Measurements from ENCODE around the gene SLC27A6. TPM values are rescaled to one million over a fixed set of nuclear protein-coding genes. Genes with fewer than 3 reads are reported as not detected.

Gene SLC27A6
- total and polyA plus RNA-seq, 10 of the 15 experiments (the other 5 are each of a cell fraction or from before 2014, with no cell fraction given) = not detected

- no peak for TF ChIP-seq ZBTB11 (CRISPR knock-in tag; IDR thresholded peaks at IDR 0.05)
- no peak for TF ChIP-seq ZNF24 (IDR thresholded peaks at IDR 0.05)
- no peak for TF ChIP-seq HDGF (IDR thresholded peaks at IDR 0.05)
- TF ChIP-seq ESRRA (IDR thresholded peaks at IDR 0.05; ENCODE audit: low read length) = no peak
- no peak for TF ChIP-seq WRNIP1 (IDR thresholded peaks at IDR 0.05; ENCODE audit: borderline replicate concordance, low read depth, low read length)
- TF ChIP-seq PAX8 (IDR thresholded peaks at IDR 0.05) = no peak
- TF ChIP-seq BACH1 (IDR thresholded peaks at IDR 0.05; ENCODE audit: borderline replicate concordance) = no peak
These were observed 41.0 kb upstream of the SLC27A6 start (continued) for GRCh38 chr5:128924299-128924698.

GRCh38 chr5:128925973-128926372 lies 39.3 kb upstream of the SLC27A6 start:
- 52% methylated on average over 4 of the region's 4 CpGs for WGBS (ENCODE audit: insufficient coverage, insufficient replicate concordance, low lambda C conversion rate, missing lambda C conversion rate)
- H2AFZ ChIP-seq (ENCODE audit: control insufficient read depth, low read depth, low read length) = no peak overlapping the region
- no TSS peak for BruUV-seq (replicated peaks)
- ChIA-PET POLR2A (no interaction called here), SMC1A (ENCODE audit: uncharacterized antibody, unreplicated experiment) (no interaction called here), CTCF (interaction anchor here (0.6 kb wide), 1 partner anchor 20 kb away, joined by 4 read pairs; no protein-coding TSS in a partner anchor), RAD21 (ENCODE audit: unreplicated experiment) (no interaction called here)
- no peak for FAIRE-seq
- no peaks in the 10 kb centered on the region for H3K9me3 ChIP-seq (replicated peaks; ENCODE audit: control insufficient read depth, insufficient read depth, low read length)
- intact Hi-C loops (cut with micrococcal nuclease; ENCODE audit: unreplicated experiment) = no loop called here
- no peak overlapping the region for H3K9ac ChIP-seq (ENCODE audit: control insufficient read depth, insufficient read depth, low read length)
- H3K27ac ChIP-seq (ENCODE audit: control insufficient read depth, insufficient read depth) = no peak overlapping the region
- no peak overlapping the region for H3K4me2 ChIP-seq (ENCODE audit: control insufficient read depth, insufficient read depth)
- H3K27me3 ChIP-seq (replicated peaks in 1 of 2; ENCODE audit: control insufficient read depth in 2 of 2, insufficient read depth in 2 of 2, low read length in 1 of 2) = no peaks in the 10 kb centered on the region
- TF ChIP-seq MTA3 (IDR thresholded peaks at IDR 0.05; ENCODE audit: borderline replicate concordance, low read length) (no peak), SUZ12 (IDR thresholded peaks at IDR 0.05; ENCODE audit: unreplicated experiment) (no peak)
- DNase-seq (ENCODE audit: low read depth, low spot score) = no peak
- H3K4me3 ChIP-seq = no peak overlapping the region
- no peaks in the 10 kb centered on the region for H4K20me1 ChIP-seq (ENCODE audit: control insufficient read depth, insufficient read depth)
- no peak for ATAC-seq
- in situ Hi-C loops (cut with MboI) = no loop called here
- H3K36me3 ChIP-seq (ENCODE audit: control insufficient read depth in 2 of 2, insufficient read depth in 2 of 2, low read length in 1 of 2) = no peaks in the 10 kb centered on the region
- no peaks in the 10 kb centered on the region for H3K79me2 ChIP-seq (ENCODE audit: control insufficient read depth, insufficient read depth, low read length)
- H3K4me1 ChIP-seq (ENCODE audit: control insufficient read depth, insufficient read depth, low read length) = no peaks in the 10 kb centered on the region
